Spleen (tissue), 7 donors: Measurements from ENCODE around the gene CRISP3.

ENCODE experiments used
- CTCF ChIP-seq, 11 experiments: fragments of 200-600 bp in 7 of 11; fragments of 450-650 bp in 4 of 11; sonication (generic) in 4 of 11; IDR thresholded peaks in 8 of 11; conservative IDR thresholded peaks in 3 of 11; 1 replicate in 7 of 11; 2 replicates in 4 of 11; pipeline versions ENCODE4 v1.4.0 to v1.8.0; 2016 to 2021; ENCODE audit warnings: antibody characterized with exemption in 11 of 11, inconsistent platforms in 4 of 11, mild to moderate bottlenecking in 1 of 11
- POLR2A ChIP-seq, 3 donors: fragments of 450-650 bp; IDR thresholded peaks; one replicate each; pipeline ENCODE4 v1.5.1; 2017; ENCODE audit warnings: antibody characterized with exemption in 3 of 3, mild to moderate bottlenecking in 1 of 3
- donor health status: DM: no; HTN: no; CAD: no; lungs with moderate emphysema.
- donor health status: DM: no; HTN: no; CAD: no.
- donor health status: DM: no; HTN: no; CAD: no.

DNA sequence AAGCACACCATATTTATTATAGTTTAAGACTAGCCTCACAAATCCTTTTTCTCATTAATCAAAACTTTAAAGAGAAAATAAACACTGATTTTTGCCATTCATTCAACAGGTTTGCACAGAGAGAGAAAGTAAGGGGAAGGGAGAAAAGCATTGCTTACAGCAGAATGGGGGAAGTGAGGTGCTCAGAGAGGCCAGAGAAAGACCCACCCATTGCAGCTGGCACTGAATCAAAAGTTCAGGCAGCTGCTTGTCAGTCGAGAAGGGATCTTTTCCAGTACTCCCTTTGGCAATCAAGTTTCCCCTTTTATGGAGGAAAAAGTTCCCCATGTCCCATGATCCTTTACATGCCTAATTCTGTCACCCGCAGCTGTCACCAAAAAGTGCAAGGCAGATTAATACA lies 22.9 kb downstream of the CRISP3 start:
- no peak for TF ChIP-seq CTCF (IDR thresholded peaks at IDR 0.05 in 8 of 11, conservative IDR thresholded peaks at IDR 0.05 in 3 of 11)
- TF ChIP-seq POLR2A (IDR thresholded peaks at IDR 0.05) = no peak
